ENCODE measurements around the gene DNAH11. TPM values are rescaled to one million over a fixed set of nuclear protein-coding genes. Genes with fewer than 3 reads are reported as not detected.

Gene DNAH11
- total and polyA plus RNA-seq, 9 of the 15 experiments (the other 6 are each of a cell fraction or from before 2014, with no cell fraction given), result under 0.01 TPM; not detected in 7

DNA sequence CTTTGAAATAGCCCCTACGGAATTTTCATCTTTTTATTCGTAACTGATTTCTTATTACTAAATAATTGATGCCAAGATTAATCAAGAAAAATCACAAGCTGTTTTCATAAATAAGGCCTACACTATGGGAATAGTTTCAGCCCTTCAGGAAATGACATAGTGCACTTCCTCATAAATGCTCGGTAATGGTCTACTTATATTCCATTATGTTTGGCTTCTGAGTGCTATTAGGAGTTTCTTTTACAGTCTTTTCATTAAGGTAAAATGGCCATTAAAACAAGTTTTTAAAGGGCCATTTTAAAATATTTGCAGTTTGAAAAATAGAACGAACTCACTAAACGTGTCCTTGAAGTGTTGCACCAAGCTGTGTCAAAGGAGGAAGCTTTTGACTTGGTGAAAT, 174.5 kb downstream of the DNAH11 start (continued):
- TF ChIP-seq, protein P1, sequence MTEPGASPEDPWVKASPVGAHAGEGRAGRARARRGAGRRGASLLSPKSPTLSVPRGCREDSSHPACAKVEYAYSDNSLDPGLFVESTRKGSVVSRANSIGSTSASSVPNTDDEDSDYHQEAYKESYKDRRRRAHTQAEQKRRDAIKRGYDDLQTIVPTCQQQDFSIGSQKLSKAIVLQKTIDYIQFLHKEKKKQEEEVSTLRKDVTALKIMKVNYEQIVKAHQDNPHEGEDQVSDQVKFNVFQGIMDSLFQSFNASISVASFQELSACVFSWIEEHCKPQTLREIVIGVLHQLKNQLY (CRISPR knock-in tag; conservative IDR thresholded peaks at IDR 0.05), result no peak
- TF ChIP-seq MXI1 (IDR thresholded peaks at IDR 0.05; ENCODE audit: low read depth, low read length), result no peak
- TF ChIP-seq SIN3B (IDR thresholded peaks at IDR 0.05; ENCODE audit: low read depth), result no peak

DNA sequence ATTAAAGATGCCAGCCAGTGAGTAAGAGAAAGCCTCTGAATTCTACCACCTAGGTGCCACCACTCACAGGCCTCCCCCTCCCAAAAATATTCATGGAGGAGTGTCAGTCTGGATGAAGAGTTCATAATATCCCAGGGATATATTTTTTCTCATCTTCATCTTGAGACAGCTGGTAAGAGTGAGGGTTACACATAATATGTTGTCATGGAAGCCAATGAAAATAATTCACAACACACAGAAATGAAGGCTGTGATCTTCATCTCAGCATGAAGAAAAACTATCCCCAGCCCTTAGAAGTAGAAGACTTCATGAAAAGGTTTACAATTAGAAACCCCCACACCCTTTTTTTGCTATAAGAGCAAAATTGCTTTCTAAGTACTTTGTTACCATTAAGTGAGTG, 175.6 kb downstream of the DNAH11 start:
- POLR2A ChIA-PET, result no interaction called here
- H2AFZ ChIP-seq (ENCODE audit: low read depth, low read length), result no peak overlapping the region
- no peaks in the 10 kb centered on the region for H4K20me1 ChIP-seq (replicated peaks; ENCODE audit: control insufficient read depth, insufficient read depth, low read length)
- CTCF ChIA-PET (ENCODE audit: low intra/inter-chr PET ratio), result no interaction called here
- no peak overlapping the region for H3K4me3 ChIP-seq
- H3K36me3 ChIP-seq (ENCODE audit: control insufficient read depth, insufficient read depth, low read length), result no peaks in the 10 kb centered on the region
- FAIRE-seq (no peak), ATAC-seq (no peak), DNase-seq (ENCODE audit: extremely low read depth in 1 of 4, low spot score in 3 of 4) (no peak)
- H3K9me3 ChIP-seq (replicated peaks; ENCODE audit: control insufficient read depth, insufficient read depth, low read depth, low read length), result no peaks in the 10 kb centered on the region
- no peak overlapping the region for H3K27ac ChIP-seq (ENCODE audit: extremely low read depth, low read depth, low read length)
- H3K4me1 ChIP-seq (replicated peaks in 1 of 2; ENCODE audit: control insufficient read depth in 2 of 2, insufficient read depth in 2 of 2, low read length in 2 of 2), result no peaks in the 10 kb centered on the region
- H3K27me3 ChIP-seq (ENCODE audit: control insufficient read depth in 2 of 2, insufficient read depth in 2 of 2, low read length in 2 of 2), result peaks cover 0 to 4% of the 10 kb centered on the region in 2 experiments; a peak in 2 of 5 replicates
- H3K4me2 ChIP-seq (ENCODE audit: insufficient read depth, low read length), result no peak overlapping the region
- no peak overlapping the region for H3K9ac ChIP-seq (ENCODE audit: insufficient read depth in 1 of 2, low read depth in 2 of 2, low read length in 2 of 2)
- H3K79me2 ChIP-seq (ENCODE audit: control insufficient read depth, insufficient read depth, low read length), result no peaks in the 10 kb centered on the region
- TF ChIP-seq TRIM28 (IDR thresholded peaks at IDR 0.05) (no peak), ZNF133 (CRISPR knock-in tag; IDR thresholded peaks at IDR 0.05) (no peak), FOXK1 (CRISPR knock-in tag; IDR thresholded peaks at IDR 0.05; ENCODE audit: borderline replicate concordance) (no peak), DPF2 (IDR thresholded peaks at IDR 0.05) (no peak), RBM39 (optimal IDR thresholded peaks at IDR 0.05; ENCODE audit: low read depth, low read length) (no peak), SUPT5H (IDR thresholded peaks at IDR 0.05) (no peak), ZNF174 (CRISPR knock-in tag; IDR thresholded peaks at IDR 0.05) (no peak), ZNF143 (CRISPR knock-in tag; IDR thresholded peaks at IDR 0.05) (no peak)
- TF ChIP-seq, protein P2, sequence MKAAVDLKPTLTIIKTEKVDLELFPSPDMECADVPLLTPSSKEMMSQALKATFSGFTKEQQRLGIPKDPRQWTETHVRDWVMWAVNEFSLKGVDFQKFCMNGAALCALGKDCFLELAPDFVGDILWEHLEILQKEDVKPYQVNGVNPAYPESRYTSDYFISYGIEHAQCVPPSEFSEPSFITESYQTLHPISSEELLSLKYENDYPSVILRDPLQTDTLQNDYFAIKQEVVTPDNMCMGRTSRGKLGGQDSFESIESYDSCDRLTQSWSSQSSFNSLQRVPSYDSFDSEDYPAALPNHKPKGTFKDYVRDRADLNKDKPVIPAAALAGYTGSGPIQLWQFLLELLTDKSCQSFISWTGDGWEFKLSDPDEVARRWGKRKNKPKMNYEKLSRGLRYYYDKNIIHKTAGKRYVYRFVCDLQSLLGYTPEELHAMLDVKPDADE (conservative IDR thresholded peaks at IDR 0.05; ENCODE audit: control insufficient read depth, low read depth, low read length), result no peak
- intact Hi-C loops (cut with micrococcal nuclease) (no loop called here), in situ Hi-C loops (cut with MboI) (no loop called here)
- H3K9me1 ChIP-seq (ENCODE audit: control insufficient read depth, insufficient read depth, low read length), result no peaks in the 10 kb centered on the region
- BruUV-seq (replicated peaks), result no TSS peak

Measured in K562 (cell line).